BE2C (cell line): Measurements from ENCODE around the gene RAB22A.

Source experiments
- DNase-seq: peaks from one replicate; pipeline ENCODE4 v3.0.0-alpha.2; 2020
- H3K27me3 ChIP-seq: fragments of 250-450 bp; sonication (Bioruptor Pico); 2 replicates; pipeline ENCODE4 v1.5.1; 2020; ENCODE audit warnings: mild to moderate bottlenecking
- H3K36me3 ChIP-seq: fragments of 250-450 bp; sonication (Bioruptor Pico); 2 replicates; pipeline ENCODE4 v1.5.1; 2020; ENCODE audit warnings: mild to moderate bottlenecking
- H3K4me1 ChIP-seq: fragments of 250-450 bp; sonication (Bioruptor Pico); 2 replicates; pipeline ENCODE4 v1.5.1; 2020
- H3K4me3 ChIP-seq: 2 replicates; pipeline ENCODE4 v1.5.1; 2011; ENCODE audit warnings: low read depth, low read length
- H3K9me3 ChIP-seq: fragments of 250-450 bp; sonication (Bioruptor Pico); 2 replicates; pipeline ENCODE4 v1.5.1; 2020
- CTCF ChIP-seq: IDR thresholded peaks from 2 replicates; pipeline ENCODE4 v1.5.1; 2012; ENCODE audit warnings: mild to moderate bottlenecking, low read depth, low read length

RAB22A gene

GRCh38 chr20:58359441-58359840 is 49.9 kb downstream of the RAB22A start:
- TF ChIP-seq CTCF = peak; percentile 76
- Histone ChIP-seq H3K36me3 (peaks cover 4% of the 10 kb centered on the region), H3K9me3 (no peaks in the 10 kb centered on the region), H3K4me3 (no peak overlapping the region), H3K27me3 (no peaks in the 10 kb centered on the region), H3K4me1 (peaks cover 9% of the 10 kb centered on the region)
- DNase-seq = peak; percentile 61

GRCh38 chr20:58360936-58361335 is 51.4 kb downstream of the RAB22A start:
- no peak for DNase-seq
- no peak for TF ChIP-seq CTCF
- no peaks in the 10 kb centered on the region for H3K36me3 ChIP-seq

GRCh38 chr20:58361481-58362205 is 52.1 kb downstream of the RAB22A start:
- TF ChIP-seq CTCF = no peak

More at GRCh38 chr20:58360936-58361335, 51.4 kb downstream of the RAB22A start:
- Histone ChIP-seq H3K27me3 (no peaks in the 10 kb centered on the region), H3K4me3 (no peak overlapping the region), H3K9me3 (no peaks in the 10 kb centered on the region), H3K4me1 (peaks cover 9% of the 10 kb centered on the region)

GRCh38 chr20:58362206-58362516 is 52.6 kb downstream of the RAB22A start:
- H3K4me3 ChIP-seq = no peak overlapping the region

More at GRCh38 chr20:58361481-58362205, 52.1 kb downstream of the RAB22A start:
- Histone ChIP-seq H3K4me3 (no peak overlapping the region), H3K27me3 (no peaks in the 10 kb centered on the region), H3K9me3 (no peaks in the 10 kb centered on the region), H3K36me3 (no peaks in the 10 kb centered on the region), H3K4me1 (peaks cover 9% of the 10 kb centered on the region)
- peak; percentile 31 for DNase-seq

GRCh38 chr20:58362970-58363369 is 53.5 kb downstream of the RAB22A start:
- Histone ChIP-seq H3K36me3 (no peaks in the 10 kb centered on the region), H3K9me3 (no peaks in the 10 kb centered on the region), H3K4me1 (peaks cover 9% of the 10 kb centered on the region), H3K4me3 (no peak overlapping the region), H3K27me3 (no peaks in the 10 kb centered on the region)
- no peak for DNase-seq
- no peak for TF ChIP-seq CTCF

More at GRCh38 chr20:58362206-58362516, 52.6 kb downstream of the RAB22A start:
- no peaks in the 10 kb centered on the region for H3K27me3 ChIP-seq
- no peak for DNase-seq
- H3K36me3 ChIP-seq = no peaks in the 10 kb centered on the region
- H3K9me3 ChIP-seq = no peaks in the 10 kb centered on the region
- peaks cover 9% of the 10 kb centered on the region for H3K4me1 ChIP-seq
- no peak for TF ChIP-seq CTCF

- DNase-seq = no peak
- Histone ChIP-seq H3K27me3 (no peaks in the 10 kb centered on the region), H3K4me3 (no peak overlapping the region), H3K4me1 (no peaks in the 10 kb centered on the region), H3K36me3 (no peaks in the 10 kb centered on the region), H3K9me3 (no peaks in the 10 kb centered on the region)
- TF ChIP-seq CTCF = no peak
Observed at GRCh38 chr20:58366866-58367265, 57.4 kb downstream of the RAB22A start.
